ENCODE data around the gene COL6A1. TPM values are rescaled to one million over a fixed set of nuclear protein-coding genes. Genes with fewer than 3 reads are reported as not detected.

Gene COL6A1
- total and polyA plus RNA-seq, 2 of the 4 experiments (the other 2 are of a cell fraction) = 173 to 1,578 TPM

DNA sequence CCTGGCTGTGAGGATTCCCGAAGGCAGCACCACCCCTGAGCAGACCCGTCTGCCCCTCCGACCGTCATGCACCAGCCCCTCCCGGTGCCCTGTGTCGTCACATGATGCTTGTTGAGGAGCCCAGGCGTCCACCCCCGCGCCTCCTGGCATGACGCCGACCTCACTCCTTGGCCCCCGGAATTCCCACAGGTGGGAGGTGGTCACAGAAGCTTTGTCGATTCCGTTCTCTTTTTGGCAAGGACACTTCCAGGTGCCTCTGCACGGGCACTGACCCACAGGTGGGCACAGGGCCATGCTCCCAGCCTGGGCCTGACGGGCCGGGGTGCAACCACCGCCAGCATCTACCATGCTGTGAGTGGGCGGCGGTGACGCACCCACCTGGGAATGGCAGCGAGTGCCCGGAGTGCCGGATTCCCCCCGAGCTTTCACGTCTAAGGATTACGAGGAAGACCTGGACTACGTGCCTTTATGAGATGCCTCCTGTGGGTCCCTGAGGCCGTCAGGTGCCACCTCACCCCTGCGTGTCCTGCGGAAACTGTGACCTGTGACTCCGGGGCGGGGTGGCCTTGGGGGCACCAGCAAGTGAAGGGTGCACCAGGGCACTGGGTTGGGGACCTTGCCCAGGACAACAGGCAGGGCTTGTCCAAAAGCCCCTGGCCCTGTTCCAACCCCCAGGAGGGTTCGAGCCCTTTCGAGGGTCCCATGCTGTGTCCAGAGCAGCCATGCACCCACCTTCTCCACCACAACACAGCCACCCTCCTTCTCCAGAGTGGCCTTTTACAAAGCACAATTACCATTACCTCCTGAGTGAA, 31.4 kb upstream of the COL6A1 start:
- Histone ChIP-seq H3K18ac (ENCODE audit: low read depth, low read length) (no peak overlapping the region), H3K9ac (ENCODE audit: low read depth, low read length) (no peak overlapping the region), H3K56ac (ENCODE audit: extremely low read depth, insufficient read depth, low read length) (no peak overlapping the region), H4K91ac (ENCODE audit: insufficient read depth, low read depth, low read length) (no peak overlapping the region), H3K4me2 (ENCODE audit: low read depth, low read length) (peak overlapping the region; percentile 28), H4K8ac (ENCODE audit: low read depth in 2 of 2, low read length in 2 of 2) (no peak overlapping the region), H3K9me3 (ENCODE audit: control insufficient read depth, insufficient read depth, low read length) (no peaks in the 10 kb centered on the region), H3K4me3 (ENCODE audit: insufficient read depth, low read depth, low read length) (no peak overlapping the region), H3K14ac (replicated peaks; ENCODE audit: low read depth, low read length) (peak overlapping the region; percentile 78; the same call in 1 of the 2 replicates), H2BK5ac (ENCODE audit: low read depth, low read length, poor library complexity, severe bottlenecking) (no peak overlapping the region), H4K20me1 (ENCODE audit: insufficient read depth, low read length) (no peaks in the 10 kb centered on the region), H2BK15ac (ENCODE audit: low read depth, low read length) (no peak overlapping the region), H3K79me1 (ENCODE audit: low read depth in 1 of 2, low read length in 2 of 2) (no peaks in the 10 kb centered on the region), H2BK20ac (ENCODE audit: low read depth, low read length) (no peak overlapping the region), H2AK9ac (replicated peaks; ENCODE audit: low read depth, low read length, poor library complexity) (peak overlapping the region; percentile 61), H3K23ac (ENCODE audit: low read depth, low read length) (no peak overlapping the region), H3K27me3 (ENCODE audit: control insufficient read depth, insufficient read depth, low read length) (peaks cover 2% of the 10 kb centered on the region; the same call in 1 of the 2 replicates), H3K36me3 (ENCODE audit: control insufficient read depth, insufficient read depth, low read length) (no peaks in the 10 kb centered on the region), H3K4ac (ENCODE audit: low read depth, low read length) (peak overlapping the region; percentile 42; the same call in 1 of the 2 replicates), H2BK120ac (ENCODE audit: low read depth, low read length) (no peak overlapping the region), H4K5ac (ENCODE audit: low read depth, low read length) (no peak overlapping the region), H3K27ac (ENCODE audit: insufficient read depth, low read length) (no peak overlapping the region), H3K4me1 (ENCODE audit: control insufficient read depth, insufficient read depth, low read length) (peaks cover 5% of the 10 kb centered on the region; the same call in 1 of the 2 replicates), H2AK5ac (ENCODE audit: low read depth, low read length) (no peak overlapping the region), H2AFZ (replicated peaks; ENCODE audit: low read length, poor library complexity) (peak overlapping the region; percentile 87), H3K9me1 (ENCODE audit: insufficient read depth, low read length) (no peaks in the 10 kb centered on the region)
- POLR2A ChIA-PET (ENCODE audit: unreplicated experiment) = interaction anchor here (0.5 kb wide), 1 partner anchor 17 kb away, joined by 3 read pairs; no protein-coding TSS in a partner anchor
- ATAC-seq (ENCODE audit: low read depth) (no peak), DNase-seq (no peak)
- dilution Hi-C loops (cut with HindIII; ENCODE audit: low sequenced_read_pairs, unreplicated experiment) = no loop called here
- CTCF ChIA-PET = no interaction called here
- 83% methylated on average over 25 of the region's 35 CpGs; no CpG with 5 or more reads in 1 of the 2 experiments for WGBS, 2 experiments (ENCODE audit: extremely low coverage in 2 of 2, insufficient read length in 1 of 2)
- in situ Hi-C loops (cut with MboI; ENCODE audit: low sequenced_read_pairs) = no loop called here
- no peak for TF ChIP-seq RCOR1 (IDR thresholded peaks at IDR 0.05; ENCODE audit: insufficient replicate concordance, low read length)
- no peak for TF ChIP-seq MXI1 (IDR thresholded peaks at IDR 0.05; ENCODE audit: borderline replicate concordance, low read depth, low read length)
- TF ChIP-seq MAZ (IDR thresholded peaks at IDR 0.05; ENCODE audit: borderline replicate concordance, low read depth, low read length) = no peak
- TF ChIP-seq BHLHE40 (IDR thresholded peaks at IDR 0.05; ENCODE audit: low read depth, low read length) = no peak
- TF ChIP-seq CTCF (conservative IDR thresholded peaks at IDR 0.05; ENCODE audit: low read depth, low read length) = no peak
- TF ChIP-seq POLR2A (IDR thresholded peaks at IDR 0.05; ENCODE audit: low read depth, low read length) = no peak
- TF ChIP-seq USF2 (IDR thresholded peaks at IDR 0.05; ENCODE audit: low read depth, low read length) = no peak
- TF ChIP-seq MAFK (IDR thresholded peaks at IDR 0.05; ENCODE audit: low read depth, low read length) = no peak
- TF ChIP-seq SMC3 (IDR thresholded peaks at IDR 0.05; ENCODE audit: low read depth, low read length) = no peak
- no peak for TF ChIP-seq NFE2L2 (IDR thresholded peaks at IDR 0.05; ENCODE audit: low read depth, low read length)
- no peak for TF ChIP-seq CHD1 (IDR thresholded peaks at IDR 0.05; ENCODE audit: low read depth, low read length)
- intact Hi-C loops (cut with micrococcal nuclease) = no loop called here
- no TSS peak for BruUV-seq (replicated peaks)

Data from IMR-90 (cell line).